GM21381 (cell line): Measurements from ENCODE around the gene PTPRM.

Source experiments
- ATAC-seq: cut with Tn5 transposase; IDR thresholded peaks from one replicate; pipeline ENCODE4 v1.9.1; 2021; ENCODE audit warnings: mild to moderate bottlenecking, moderate library complexity; ENCODE audit not compliant: unreplicated experiment

The PTPRM gene

DNA sequence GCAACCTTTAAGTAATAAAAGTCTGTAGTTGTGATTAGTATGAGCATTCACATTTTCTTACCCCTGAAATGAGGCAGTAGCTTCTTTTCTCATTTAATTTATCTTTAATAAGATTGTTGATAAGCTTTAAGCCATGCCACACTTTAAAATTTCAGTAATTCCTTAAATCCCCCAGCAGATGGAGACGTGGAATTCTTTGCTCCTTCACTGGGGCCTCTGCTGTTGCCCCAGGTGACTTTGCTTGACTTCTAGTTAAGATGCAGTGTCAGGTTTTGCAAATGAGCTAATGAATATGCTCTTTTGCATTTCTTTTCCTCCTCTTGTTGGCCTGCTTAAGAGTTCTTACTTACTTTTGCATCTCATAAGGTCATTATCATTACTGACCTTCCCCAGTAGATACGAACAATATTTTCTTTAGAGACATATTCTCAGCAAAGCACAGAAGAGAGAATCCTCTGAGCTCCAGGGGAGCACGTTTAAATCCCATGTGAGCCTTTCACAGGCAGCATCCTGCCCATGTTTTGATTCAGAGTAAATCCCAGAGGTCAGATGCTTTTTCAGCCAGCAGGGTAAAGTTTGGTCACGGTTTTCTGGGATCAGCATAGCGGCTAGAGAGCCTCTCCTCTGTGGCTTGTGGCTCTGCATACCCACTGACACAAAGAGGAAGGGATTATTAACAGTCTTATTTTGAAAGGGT lies 222.9 kb downstream of the PTPRM start:
- no peak for ATAC-seq

DNA sequence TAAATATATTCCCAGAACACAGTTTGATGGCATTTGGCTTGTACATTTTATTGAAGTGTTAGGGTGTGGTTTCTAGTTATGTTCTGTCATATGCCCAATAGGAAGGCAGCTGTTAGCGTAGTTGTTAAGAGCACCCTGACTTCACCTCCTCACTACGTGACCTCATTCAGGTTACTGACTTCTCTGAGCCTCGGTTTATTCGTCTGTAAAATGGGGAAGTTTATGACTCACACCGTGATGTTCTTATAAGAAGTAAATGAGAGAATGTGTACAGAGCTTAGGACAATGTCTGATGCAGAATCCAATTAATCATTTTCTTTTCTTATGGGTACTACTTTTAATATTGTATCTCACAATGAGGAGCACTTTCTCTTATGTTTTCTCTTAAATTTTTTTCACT lies 226.0 kb downstream of the PTPRM start:
- ATAC-seq, result no peak

DNA sequence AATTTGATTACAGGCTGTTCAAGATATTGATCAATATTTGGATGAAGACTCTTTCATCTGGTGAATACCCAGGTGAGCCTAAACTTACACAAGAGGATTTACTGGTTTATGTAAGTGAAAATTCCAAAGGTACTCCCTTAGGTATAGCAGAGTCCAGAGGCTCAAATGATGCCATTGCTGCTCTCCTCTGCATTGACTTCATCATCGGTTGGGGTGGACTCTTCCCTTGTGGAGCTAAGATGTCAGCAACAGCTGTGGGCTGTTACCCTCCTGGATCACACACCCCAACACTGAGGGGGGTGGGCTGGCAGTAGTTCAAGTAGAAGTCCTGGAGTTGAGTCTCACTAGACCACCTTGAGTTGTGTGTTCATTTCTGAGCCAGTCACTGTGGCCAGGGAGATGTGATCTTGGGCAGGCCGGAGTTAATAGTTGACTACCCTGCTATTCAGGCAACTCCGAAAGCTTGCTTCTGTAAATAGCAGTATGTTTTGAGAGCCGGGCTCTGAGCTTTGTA lies 236.9 kb downstream of the PTPRM start:
- ATAC-seq, result no peak

DNA sequence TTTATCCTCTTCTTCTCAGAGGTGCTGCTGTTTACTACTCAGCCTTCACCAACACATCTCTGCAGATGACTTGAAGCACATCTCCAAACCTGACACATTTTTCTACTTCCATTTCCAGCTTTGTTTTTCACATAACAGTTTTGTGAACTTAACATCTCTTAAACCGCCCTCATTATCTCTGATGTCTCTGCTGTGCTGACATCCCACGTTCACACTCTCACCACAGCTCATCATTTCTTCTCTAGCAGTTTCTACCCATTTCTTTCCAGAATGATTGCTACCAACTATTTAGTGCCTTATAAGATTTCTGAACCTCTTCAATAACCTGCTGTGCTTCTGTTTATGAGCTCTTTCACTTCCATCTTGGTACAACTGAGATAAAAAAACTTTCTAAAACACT lies 238.0 kb downstream of the PTPRM start:
- no peak for ATAC-seq

DNA sequence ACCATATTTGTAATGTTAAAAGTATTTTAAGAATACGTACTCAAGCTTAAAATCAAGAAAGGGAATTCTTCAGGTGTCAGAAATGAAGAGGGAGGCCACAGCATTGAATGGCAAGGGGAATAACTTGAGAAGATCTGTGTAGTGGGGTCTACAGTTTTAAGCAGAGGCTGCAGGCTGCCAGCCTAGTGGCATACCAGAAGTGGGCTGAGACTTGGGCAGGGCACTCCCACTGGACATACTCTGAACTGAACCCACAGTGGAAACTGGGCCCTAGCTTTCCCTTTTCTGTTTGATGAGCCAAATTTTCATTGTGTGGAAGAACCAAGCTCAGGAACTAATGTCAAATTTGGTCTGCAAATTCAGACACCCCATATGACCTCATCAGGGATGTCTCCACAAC lies 238.8 kb downstream of the PTPRM start:
- no peak for ATAC-seq

DNA sequence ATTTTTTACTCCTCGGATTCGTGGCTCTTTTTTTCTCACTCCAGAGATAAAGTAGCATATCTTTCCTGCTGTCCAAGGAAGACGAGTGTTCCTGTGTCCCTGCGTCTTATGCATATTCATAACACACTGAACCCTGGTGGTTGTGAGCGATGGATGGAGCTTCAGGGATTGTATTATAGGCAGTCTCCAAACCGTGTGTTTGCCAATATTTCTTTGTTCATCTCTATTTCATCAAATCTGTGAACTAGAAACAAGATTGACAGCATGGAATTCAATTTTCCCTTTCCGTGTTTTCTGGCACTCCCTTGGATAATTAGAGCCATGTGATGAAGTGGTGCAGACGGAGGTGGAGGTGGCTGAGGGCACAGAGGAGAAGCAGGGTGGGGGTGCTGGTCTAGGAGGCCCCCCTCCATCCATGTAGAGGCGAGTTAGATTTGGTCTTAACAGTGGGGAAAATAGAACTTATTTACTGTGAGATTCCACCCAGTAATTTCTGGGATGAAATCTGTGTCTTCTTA lies 240.9 kb downstream of the PTPRM start:
- ATAC-seq, result no peak

DNA sequence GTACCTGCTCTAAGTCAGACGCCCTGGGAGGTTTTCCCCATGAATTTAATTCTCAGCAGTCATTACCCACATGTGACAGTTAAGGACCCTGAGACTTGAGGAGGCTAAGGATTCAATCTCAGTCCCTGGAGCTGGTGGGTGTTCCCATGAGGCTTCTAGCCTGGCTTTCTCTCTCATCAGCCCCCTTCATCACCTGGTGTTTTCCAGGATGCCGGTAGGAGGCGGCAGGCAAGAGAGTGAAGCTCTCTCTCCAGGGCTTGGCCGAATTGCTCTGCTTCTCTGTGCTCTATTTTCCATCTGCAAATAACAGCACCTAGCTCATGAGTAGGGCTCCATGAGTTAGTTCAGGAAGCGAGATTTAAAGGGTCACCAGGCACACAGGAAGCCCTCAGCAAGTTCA lies 241.9 kb downstream of the PTPRM start:
- no peak for ATAC-seq

DNA sequence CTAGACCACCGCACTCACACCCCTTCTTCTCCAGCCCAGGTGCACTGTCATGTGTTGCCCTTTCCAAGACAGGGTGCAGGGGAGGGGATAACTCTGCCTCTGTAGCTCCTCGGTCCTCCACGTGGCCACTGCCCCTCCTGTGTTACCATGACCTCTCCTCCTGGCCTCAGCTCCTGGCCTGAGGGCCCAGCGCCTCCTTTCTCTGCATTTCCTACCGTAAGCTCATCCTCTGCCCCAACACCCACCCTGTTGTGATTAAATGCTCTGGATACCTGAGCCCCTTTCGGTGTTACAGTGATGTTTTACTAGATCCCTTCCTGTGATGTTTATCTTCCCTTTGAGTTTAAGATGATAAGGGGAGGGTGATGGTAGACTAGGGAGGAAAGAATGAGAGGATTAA lies 242.3 kb downstream of the PTPRM start:
- ATAC-seq, result no peak

DNA sequence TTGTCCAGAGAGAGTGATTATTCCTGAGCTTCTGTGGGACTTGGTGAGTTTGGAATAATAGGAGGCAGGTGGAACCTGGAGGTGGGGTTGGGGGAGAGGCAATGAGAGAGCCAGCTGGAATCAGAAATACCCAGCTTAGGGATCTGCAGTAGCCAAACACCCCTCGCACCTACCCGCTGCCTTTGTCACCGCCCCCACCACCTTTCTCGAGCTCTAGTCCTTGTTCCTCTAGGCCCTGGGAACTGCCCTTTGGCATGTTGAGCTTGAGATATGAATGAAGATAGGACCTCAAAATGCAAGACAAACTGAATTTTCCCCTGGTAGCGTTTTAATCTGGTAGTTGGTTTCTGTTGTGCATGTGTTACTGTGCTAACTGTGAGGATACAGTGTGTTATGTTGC lies 242.9 kb downstream of the PTPRM start:
- ATAC-seq, result no peak

DNA sequence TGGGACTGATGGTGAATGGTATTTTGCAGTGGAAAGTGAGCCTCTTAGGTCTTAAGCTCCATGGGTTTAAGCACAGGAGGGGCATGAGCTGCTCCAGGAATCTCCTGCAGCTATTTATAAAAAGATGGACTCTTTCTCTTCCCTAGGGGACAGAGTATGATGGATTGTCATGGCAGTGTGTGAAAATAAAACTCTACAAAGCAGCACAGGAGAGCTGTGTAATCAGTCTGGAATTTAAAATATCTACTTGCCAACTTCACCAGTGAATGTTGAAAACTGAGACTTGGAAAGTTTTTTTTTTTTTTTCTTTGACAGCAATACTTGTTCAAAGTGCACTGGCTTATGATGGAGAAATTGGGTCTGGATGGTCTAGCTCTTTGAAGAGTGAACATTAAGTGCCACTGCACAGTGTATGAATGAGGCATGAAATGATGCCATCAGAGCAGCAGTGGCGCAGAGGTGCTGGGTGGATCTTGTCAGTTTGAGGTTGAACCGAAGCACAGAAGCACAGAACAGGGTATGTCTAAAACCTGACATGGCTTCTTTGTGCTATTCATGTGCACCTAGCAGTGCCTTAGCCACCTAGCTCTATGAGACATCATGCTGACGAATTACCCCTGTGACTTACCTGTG lies 245.4 kb downstream of the PTPRM start:
- no peak for ATAC-seq

DNA sequence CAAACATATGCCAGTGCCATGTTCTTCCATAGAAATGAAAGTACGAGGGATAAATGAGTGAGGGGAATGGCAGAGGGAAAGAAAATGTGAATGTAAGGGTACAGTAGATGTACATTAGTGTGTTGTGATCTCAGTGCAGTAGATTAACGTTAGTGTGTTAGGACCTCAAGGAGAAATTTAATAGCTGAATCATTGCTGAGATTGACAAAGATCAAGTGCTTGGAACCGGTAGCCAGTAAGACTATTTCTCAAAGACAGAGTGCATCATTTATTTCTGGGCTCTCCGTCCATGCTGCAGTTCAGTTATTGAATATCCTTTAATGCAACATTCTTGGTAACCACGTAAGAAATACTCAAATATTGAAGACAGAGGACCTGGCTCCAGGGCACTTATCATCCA lies 246.0 kb downstream of the PTPRM start:
- ATAC-seq, result no peak

DNA sequence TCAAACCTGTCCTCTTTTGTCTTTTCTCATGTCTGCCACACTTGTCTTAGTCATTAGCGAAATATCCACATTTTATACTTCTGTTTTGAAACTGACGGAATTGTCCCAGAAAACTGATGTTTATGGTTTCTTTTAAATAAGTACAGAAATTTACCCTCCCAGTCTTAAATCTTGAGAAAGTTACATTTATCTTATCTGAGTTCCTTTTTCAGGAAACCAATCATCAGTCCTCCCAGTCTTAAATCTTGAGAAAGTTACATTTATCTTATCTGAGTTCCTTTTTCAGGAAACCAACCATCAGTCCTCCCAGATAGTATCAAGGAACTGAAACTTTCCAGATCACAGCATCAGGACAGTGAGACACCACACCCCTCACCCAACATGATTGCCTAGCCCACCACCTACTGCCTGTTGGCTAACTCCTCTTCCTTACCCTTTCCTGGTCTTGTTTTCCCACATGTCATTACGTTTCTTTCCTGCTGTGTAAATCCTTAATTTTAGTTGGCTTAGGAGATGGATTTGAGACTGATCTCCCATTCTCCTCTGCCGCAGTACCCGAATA lies 247.7 kb downstream of the PTPRM start:
- ATAC-seq, result no peak

DNA sequence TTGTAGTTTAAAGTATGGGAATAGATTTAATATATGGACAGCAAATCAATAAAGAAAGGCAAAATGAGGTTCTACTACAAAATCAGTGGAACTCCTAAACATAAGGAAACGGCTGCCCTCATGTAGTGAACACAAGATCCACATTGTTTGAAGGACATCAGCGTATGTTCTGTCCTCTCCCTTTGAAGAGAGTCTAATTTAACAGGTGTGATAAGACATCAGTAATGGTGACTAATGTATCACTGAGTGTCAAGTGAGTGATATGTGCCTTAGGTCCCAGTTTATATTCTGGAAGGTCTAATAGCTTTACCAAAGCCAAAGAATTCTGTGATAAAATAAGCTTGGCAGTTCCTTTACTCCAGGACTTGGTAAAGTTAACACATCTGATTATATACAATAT lies 248.7 kb downstream of the PTPRM start:
- no peak for ATAC-seq

DNA sequence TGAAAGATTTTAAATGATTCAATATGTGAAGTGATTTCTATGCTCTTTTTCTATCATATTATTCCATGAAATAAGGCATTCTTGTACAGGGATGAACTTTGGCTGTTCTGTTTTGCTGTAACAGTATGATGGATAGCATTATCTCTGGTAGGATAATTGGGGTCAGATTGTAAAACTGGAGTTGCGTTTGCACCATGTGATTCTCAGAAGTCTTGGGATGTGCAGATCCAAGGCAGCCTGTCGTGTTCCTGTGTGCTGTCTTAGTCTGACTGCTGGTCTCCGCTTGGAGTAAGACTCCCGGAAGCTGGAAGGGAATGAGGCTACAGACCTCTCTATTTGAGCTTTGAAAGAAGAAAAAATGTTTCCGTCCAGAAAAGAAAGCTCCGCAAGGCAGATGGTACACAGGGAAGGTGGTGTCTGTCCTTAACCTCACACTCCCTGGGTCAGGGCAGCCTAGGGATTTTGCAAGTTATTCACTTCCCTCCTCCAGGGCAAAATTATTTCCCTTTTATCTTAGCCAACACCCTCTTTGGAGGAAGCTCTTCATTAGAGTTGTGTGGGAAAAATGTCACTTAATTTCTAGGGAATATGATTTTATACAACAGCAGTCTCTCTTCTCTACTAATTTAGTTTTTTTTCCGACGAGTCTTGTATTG lies 250.6 kb downstream of the PTPRM start:
- ATAC-seq, result no peak

DNA sequence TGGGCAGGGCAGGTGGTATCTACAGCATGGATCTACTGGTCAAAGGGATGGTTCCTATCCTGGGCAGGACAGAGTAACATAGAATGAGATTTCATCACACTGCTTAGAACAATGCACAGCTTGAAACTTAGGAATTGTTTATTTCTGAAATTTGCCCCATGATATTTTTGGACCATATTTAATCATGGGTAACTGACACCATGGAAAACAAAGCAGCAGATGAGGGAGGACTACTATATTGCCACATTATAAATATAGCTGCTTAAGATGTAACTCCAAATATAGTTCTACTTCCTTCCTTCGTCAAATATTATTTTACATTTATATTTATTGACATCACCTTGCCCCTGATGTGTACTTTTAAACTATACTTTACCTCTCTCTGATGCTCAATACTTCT lies 254.7 kb downstream of the PTPRM start:
- no peak for ATAC-seq

DNA sequence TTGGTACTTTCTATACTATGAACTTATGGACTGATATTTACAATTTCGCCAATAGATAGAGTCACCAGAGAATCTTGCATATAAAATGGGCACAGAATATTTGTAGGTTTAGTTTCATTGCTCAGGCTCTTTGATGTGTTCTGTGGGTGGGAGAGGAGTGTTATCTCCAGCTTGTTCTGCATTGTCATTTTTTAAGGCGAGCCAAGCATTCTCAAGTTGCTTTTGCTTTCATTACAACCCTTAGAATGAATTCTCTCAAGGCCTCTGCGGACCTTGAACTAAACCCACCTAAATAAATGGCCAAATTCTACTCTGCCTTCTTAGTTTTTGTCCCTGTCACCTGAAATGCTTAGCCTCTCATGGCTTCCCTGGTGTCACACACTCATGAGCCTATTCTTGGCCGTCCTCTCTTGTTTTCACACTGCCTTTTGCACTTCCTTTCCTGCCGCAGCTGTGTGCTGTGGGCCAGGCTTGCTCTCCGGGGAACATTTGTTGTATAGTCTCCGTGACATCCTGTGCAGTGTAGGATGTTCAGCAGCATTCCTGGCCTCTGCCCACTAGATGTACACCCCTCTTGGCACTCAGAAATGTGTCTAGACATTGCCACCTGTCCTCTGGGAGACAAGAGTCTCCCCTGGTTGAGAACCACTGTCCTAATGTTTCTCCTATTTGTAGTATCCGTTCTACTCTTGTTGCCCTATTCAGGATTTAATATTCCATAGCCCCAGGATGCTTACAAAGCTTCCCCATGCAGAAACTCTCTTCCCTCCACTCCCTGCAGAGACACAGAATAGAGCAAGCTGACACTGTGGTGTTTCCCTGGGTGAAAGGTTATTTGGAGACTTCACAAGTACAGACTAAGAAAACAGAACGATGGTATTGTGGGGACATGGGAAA lies 255.6 kb downstream of the PTPRM start:
- ATAC-seq, result no peak

DNA sequence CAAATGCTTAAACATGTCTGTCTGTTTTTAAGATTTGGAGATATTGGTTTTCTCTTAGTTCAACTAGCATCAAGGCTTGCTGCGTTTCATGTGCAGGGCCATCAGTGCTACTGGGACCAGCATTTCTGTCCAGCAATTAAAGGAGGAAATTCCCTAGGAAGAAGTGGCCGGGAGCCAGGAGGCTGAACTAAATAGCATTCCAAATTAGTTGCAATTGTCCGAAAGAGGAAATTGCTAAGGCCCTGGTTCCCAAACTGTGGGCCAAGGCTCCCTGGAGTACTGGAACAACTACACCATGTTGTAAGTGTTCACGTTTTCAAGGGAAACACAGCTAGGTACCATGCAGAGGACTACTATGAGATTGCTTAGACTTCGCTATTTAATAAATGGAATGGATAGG lies 257.9 kb downstream of the PTPRM start:
- no peak for ATAC-seq

DNA sequence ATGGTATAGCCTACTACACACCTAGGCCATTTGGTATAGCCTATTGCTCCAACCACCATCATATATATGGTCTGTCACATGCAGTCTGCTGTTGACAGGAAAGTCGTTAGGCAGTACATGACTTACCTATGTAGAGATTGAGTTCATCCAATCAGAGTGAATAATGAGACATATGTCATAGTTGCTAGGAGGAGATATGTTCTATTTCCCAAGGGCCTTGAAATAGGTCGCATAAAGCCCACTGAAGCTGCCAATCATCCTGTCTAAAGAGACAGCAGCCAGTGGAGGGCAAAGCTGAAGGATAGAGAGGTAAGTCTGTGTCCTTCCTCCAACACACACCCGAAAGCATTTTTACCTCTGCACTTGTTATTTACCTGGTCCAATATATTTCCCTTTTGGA lies 263.4 kb downstream of the PTPRM start:
- ATAC-seq, result peak; percentile 60

DNA sequence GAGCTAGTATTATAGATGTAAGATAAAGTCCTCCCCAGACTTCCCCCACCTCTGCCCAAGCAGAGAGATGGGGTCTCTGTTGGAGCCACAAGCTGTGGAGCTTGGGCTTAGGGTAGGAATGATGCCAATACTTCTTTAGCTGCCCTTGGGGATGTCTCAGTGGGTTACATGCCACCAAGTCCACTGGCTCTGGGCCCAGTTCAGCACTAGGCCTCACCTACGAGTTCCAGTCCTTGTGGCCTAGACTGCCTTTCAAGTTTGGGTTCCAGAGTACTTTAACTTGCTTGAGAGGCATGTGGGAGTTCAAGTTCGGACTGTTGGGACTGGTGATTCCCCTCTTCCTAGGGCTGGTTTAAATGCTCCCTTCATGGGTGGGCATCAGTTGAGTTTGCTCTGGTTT lies 272.4 kb downstream of the PTPRM start:
- no peak for ATAC-seq

DNA sequence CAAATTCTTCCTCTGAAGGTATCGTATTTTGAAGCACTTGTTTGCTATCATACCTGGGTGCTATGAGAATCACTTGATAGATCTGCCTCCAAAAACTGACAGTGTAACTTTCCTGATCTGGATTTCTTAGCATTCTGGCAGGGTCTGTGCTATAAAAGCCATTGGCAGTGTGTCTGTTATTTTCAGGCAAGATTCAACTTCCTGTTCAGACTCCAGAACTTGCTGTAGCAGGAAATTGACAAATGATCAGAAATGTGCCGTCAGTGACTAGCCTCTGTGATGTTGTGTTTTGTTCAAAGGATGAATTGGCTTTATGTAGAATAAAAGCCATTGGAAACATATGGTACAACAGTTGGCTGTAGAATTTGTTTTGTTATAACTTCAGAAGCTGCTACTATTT lies 273.3 kb downstream of the PTPRM start:
- ATAC-seq, result no peak

DNA sequence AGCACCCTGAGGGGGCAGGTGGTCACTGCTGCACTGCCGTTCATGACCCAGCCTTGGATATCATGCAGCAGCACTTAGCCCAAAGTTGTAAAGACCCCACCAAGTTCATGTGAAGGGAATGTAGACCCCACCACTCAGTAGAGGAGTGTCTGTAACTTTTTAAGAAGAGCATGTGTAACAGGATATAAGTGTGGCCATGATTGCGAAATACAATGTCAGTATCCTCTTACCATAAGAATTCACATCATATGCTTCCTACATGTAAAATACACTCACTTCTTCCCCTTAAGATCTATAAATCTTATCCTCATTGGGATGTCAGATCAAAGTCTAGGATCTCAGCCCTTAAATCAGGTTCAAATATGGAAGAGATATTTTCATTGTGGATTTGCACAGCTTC lies 276.9 kb downstream of the PTPRM start:
- no peak for ATAC-seq
